Mesendoderm (in vitro differentiated cells): ENCODE data around the gene THSD4.

Experiments used
- DNase-seq: peaks from one replicate; pipeline ENCODE4 v3.0.0; 2013
- H2AK5ac ChIP-seq: 2 replicates; pipeline ENCODE4 v1.6.1; 2013; ENCODE audit warnings: low read length, inconsistent platforms
- H2BK120ac ChIP-seq: 2 replicates; pipeline ENCODE4 v1.6.1; 2013; ENCODE audit warnings: low read depth, mild to moderate bottlenecking, low read length, moderate library complexity, mixed read lengths
- H2BK15ac ChIP-seq: replicated peaks from 2 replicates; pipeline ENCODE4 v1.6.1; 2013; ENCODE audit warnings: low read depth, mild to moderate bottlenecking, moderate library complexity
- H2BK5ac ChIP-seq: 2 replicates; pipeline ENCODE4 v1.6.1; 2013; ENCODE audit warnings: low read length, inconsistent platforms
- H3K18ac ChIP-seq: 2 replicates; pipeline ENCODE4 v1.6.1; 2013; ENCODE audit warnings: mild to moderate bottlenecking, low read length, mixed read lengths
- H3K23ac ChIP-seq: one replicate; pipeline ENCODE4 v1.6.1; 2013; ENCODE audit warnings: low read length
- H3K27ac ChIP-seq: 2 replicates; pipeline ENCODE4 v1.5.1; 2013; ENCODE audit warnings: low read depth, mild to moderate bottlenecking, inconsistent platforms, low read length, moderate library complexity
- H3K27me3 ChIP-seq: 2 replicates; pipeline ENCODE4 v1.6.1; 2013; ENCODE audit warnings: low read length, control low read depth, mild to moderate bottlenecking, inconsistent platforms; ENCODE audit not compliant: insufficient read depth, poor library complexity
- H3K36me3 ChIP-seq: 2 replicates; pipeline ENCODE4 v1.6.1; 2013; ENCODE audit warnings: low read length, inconsistent platforms; ENCODE audit not compliant: control insufficient read depth, insufficient read depth
- H3K4ac ChIP-seq: one replicate; pipeline ENCODE4 v1.6.1; 2013; ENCODE audit warnings: low read depth, mild to moderate bottlenecking, low read length, moderate library complexity
- H3K4me1 ChIP-seq: 2 replicates; pipeline ENCODE4 v1.6.1; 2013; ENCODE audit warnings: low read depth, low read length, inconsistent platforms; ENCODE audit not compliant: control insufficient read depth
- H3K4me2 ChIP-seq: 2 replicates; pipeline ENCODE4 v1.6.1; 2013; ENCODE audit warnings: low read length
- H3K4me3 ChIP-seq: 2 replicates; pipeline ENCODE4 v1.5.1; 2013; ENCODE audit warnings: mild to moderate bottlenecking, low read length
- H3K56ac ChIP-seq: one replicate; pipeline ENCODE4 v1.6.1; 2013; ENCODE audit warnings: low read length
- H3K79me1 ChIP-seq: 2 replicates; pipeline ENCODE4 v1.6.1; 2013; ENCODE audit warnings: low read length, inconsistent platforms
- H3K79me2 ChIP-seq: 2 replicates; pipeline ENCODE4 v1.6.1; 2013; ENCODE audit warnings: mild to moderate bottlenecking, low read length; ENCODE audit not compliant: control insufficient read depth, insufficient read depth
- H3K9ac ChIP-seq: 2 replicates; pipeline ENCODE4 v1.6.1; 2013; ENCODE audit warnings: low read length, inconsistent platforms
- H4K5ac ChIP-seq: one replicate; pipeline ENCODE4 v1.6.1; 2013; ENCODE audit warnings: low read length
- H4K8ac ChIP-seq: one replicate; pipeline ENCODE4 v1.6.1; 2013; ENCODE audit warnings: low read depth, mild to moderate bottlenecking, control low read depth, low read length, moderate library complexity
- WGBS: extraction: QIAGEN DNeasy Blood & Tissue Kit; methylation state at CpG from one replicate; pipeline ENCODE4 v1.1.7; 2013; ENCODE audit warnings: low lambda C conversion rate, missing lambda C conversion rate; ENCODE audit not compliant: insufficient coverage; ENCODE audit errors: extremely low coverage; 5-methylcytosine and 5-hydroxymethylcytosine counted together

THSD4 gene

GRCh38 chr15:71476823-71477222 is 361.6 kb downstream of the THSD4 start:
- H3K9ac ChIP-seq, result no peak overlapping the region
- DNase-seq, result no peak
- no peak overlapping the region for H3K4ac ChIP-seq
- H2BK5ac ChIP-seq, result no peak overlapping the region
- H3K79me2 ChIP-seq, result no peaks in the 10 kb centered on the region
- no peak overlapping the region for H3K23ac ChIP-seq
- no peak overlapping the region for H3K18ac ChIP-seq
- H3K36me3 ChIP-seq, result no peaks in the 10 kb centered on the region
- H3K56ac ChIP-seq, result no peak overlapping the region
- no peak overlapping the region for H4K8ac ChIP-seq
- H2AK5ac ChIP-seq, result no peak overlapping the region
- no CpG with 5 or more reads among the region's 8 CpGs for WGBS
- no peak overlapping the region for H4K5ac ChIP-seq
- H2BK15ac ChIP-seq, result no peak overlapping the region
- no peaks in the 10 kb centered on the region for H3K79me1 ChIP-seq
- H3K4me3 ChIP-seq, result no peak overlapping the region
- H2BK120ac ChIP-seq, result no peak overlapping the region
- no peak overlapping the region for H3K4me2 ChIP-seq
- H3K27me3 ChIP-seq, result no peaks in the 10 kb centered on the region
- no peak overlapping the region for H3K27ac ChIP-seq
- H3K4me1 ChIP-seq, result no peaks in the 10 kb centered on the region

GRCh38 chr15:71480556-71480955 is 365.3 kb downstream of the THSD4 start:
- no peak for DNase-seq
- H4K5ac ChIP-seq, result no peak overlapping the region
- H3K56ac ChIP-seq, result no peak overlapping the region
- no peak overlapping the region for H2BK15ac ChIP-seq
- no peak overlapping the region for H3K9ac ChIP-seq
- no peak overlapping the region for H3K18ac ChIP-seq
- H3K79me2 ChIP-seq, result no peaks in the 10 kb centered on the region
- no peaks in the 10 kb centered on the region for H3K36me3 ChIP-seq
- no CpG with 5 or more reads among the region's 6 CpGs for WGBS
- no peaks in the 10 kb centered on the region for H3K4me1 ChIP-seq
- H3K27me3 ChIP-seq, result no peaks in the 10 kb centered on the region
- H3K4me2 ChIP-seq, result no peak overlapping the region
- no peak overlapping the region for H2AK5ac ChIP-seq
- no peak overlapping the region for H2BK120ac ChIP-seq
- no peak overlapping the region for H3K23ac ChIP-seq
- H3K4me3 ChIP-seq, result no peak overlapping the region
- H3K27ac ChIP-seq, result no peak overlapping the region
- no peaks in the 10 kb centered on the region for H3K79me1 ChIP-seq
- no peak overlapping the region for H3K4ac ChIP-seq
- H4K8ac ChIP-seq, result no peak overlapping the region
- no peak overlapping the region for H2BK5ac ChIP-seq

- Histone ChIP-seq H3K4me3 (no peak overlapping the region), H3K27me3 (no peaks in the 10 kb centered on the region), H3K9ac (no peak overlapping the region), H3K36me3 (no peaks in the 10 kb centered on the region), H4K5ac (no peak overlapping the region), H3K56ac (no peak overlapping the region), H2BK120ac (no peak overlapping the region), H4K8ac (no peak overlapping the region), H3K79me1 (no peaks in the 10 kb centered on the region), H3K27ac (no peak overlapping the region), H3K79me2 (no peaks in the 10 kb centered on the region), H3K4me1 (no peaks in the 10 kb centered on the region), H2BK15ac (no peak overlapping the region), H2AK5ac (no peak overlapping the region), H3K4ac (no peak overlapping the region), H2BK5ac (no peak overlapping the region), H3K4me2 (no peak overlapping the region), H3K18ac (no peak overlapping the region), H3K23ac (no peak overlapping the region)
- WGBS, result no CpG with 5 or more reads among the region's 4 CpGs
- DNase-seq, result no peak
Measured at GRCh38 chr15:71484080-71484479, 368.8 kb downstream of the THSD4 start.

- no peaks in the 10 kb centered on the region for H3K79me2 ChIP-seq
- no peak overlapping the region for H3K23ac ChIP-seq
- no peaks in the 10 kb centered on the region for H3K4me1 ChIP-seq
- no peak overlapping the region for H3K4me3 ChIP-seq
- H3K27me3 ChIP-seq, result no peaks in the 10 kb centered on the region
- H4K8ac ChIP-seq, result no peak overlapping the region
- H3K56ac ChIP-seq, result no peak overlapping the region
- no peak overlapping the region for H3K18ac ChIP-seq
- no peak overlapping the region for H2BK15ac ChIP-seq
- no peak overlapping the region for H4K5ac ChIP-seq
- H3K4ac ChIP-seq, result no peak overlapping the region
- H3K36me3 ChIP-seq, result no peaks in the 10 kb centered on the region
- H3K9ac ChIP-seq, result no peak overlapping the region
- H2BK5ac ChIP-seq, result no peak overlapping the region
- no peaks in the 10 kb centered on the region for H3K79me1 ChIP-seq
- H3K27ac ChIP-seq, result no peak overlapping the region
- H2BK120ac ChIP-seq, result no peak overlapping the region
- no peak overlapping the region for H3K4me2 ChIP-seq
- peak; percentile 44 for DNase-seq
- no peak overlapping the region for H2AK5ac ChIP-seq
- WGBS, result no CpG with 5 or more reads among the region's 2 CpGs
Measured at GRCh38 chr15:71485094-71485693, 369.9 kb downstream of the THSD4 start.

- Histone ChIP-seq H2BK15ac (no peak overlapping the region), H3K27ac (no peak overlapping the region), H3K18ac (no peak overlapping the region), H4K8ac (no peak overlapping the region), H3K36me3 (no peaks in the 10 kb centered on the region), H2AK5ac (no peak overlapping the region), H3K4me3 (no peak overlapping the region), H4K5ac (no peak overlapping the region), H3K79me1 (no peaks in the 10 kb centered on the region), H3K27me3 (no peaks in the 10 kb centered on the region), H3K4ac (no peak overlapping the region), H3K56ac (no peak overlapping the region), H3K9ac (no peak overlapping the region), H2BK5ac (no peak overlapping the region), H2BK120ac (no peak overlapping the region), H3K4me1 (no peaks in the 10 kb centered on the region), H3K4me2 (no peak overlapping the region), H3K79me2 (no peaks in the 10 kb centered on the region), H3K23ac (no peak overlapping the region)
- no peak for DNase-seq
- WGBS, result no CpG with 5 or more reads among the region's 3 CpGs
Measured at GRCh38 chr15:71489570-71489969, 374.3 kb downstream of the THSD4 start.

- DNase-seq, result no peak
- WGBS, result no CpG with 5 or more reads among the region's 5 CpGs
- no peaks in the 10 kb centered on the region for H3K79me1 ChIP-seq
- no peak overlapping the region for H2BK5ac ChIP-seq
- H3K79me2 ChIP-seq, result no peaks in the 10 kb centered on the region
- H2AK5ac ChIP-seq, result no peak overlapping the region
- no peaks in the 10 kb centered on the region for H3K36me3 ChIP-seq
- no peaks in the 10 kb centered on the region for H3K4me1 ChIP-seq
- no peak overlapping the region for H3K4me3 ChIP-seq
- H3K56ac ChIP-seq, result no peak overlapping the region
- H3K23ac ChIP-seq, result no peak overlapping the region
- H4K8ac ChIP-seq, result no peak overlapping the region
- H2BK120ac ChIP-seq, result no peak overlapping the region
- no peaks in the 10 kb centered on the region for H3K27me3 ChIP-seq
- H3K18ac ChIP-seq, result no peak overlapping the region
- no peak overlapping the region for H4K5ac ChIP-seq
- H2BK15ac ChIP-seq, result no peak overlapping the region
- no peak overlapping the region for H3K4ac ChIP-seq
- H3K4me2 ChIP-seq, result no peak overlapping the region
- no peak overlapping the region for H3K9ac ChIP-seq
- no peak overlapping the region for H3K27ac ChIP-seq
Measured at GRCh38 chr15:71493526-71493925, 378.3 kb downstream of the THSD4 start.
